NOMO-1 treated with DMSO at 0.1 percent for 48 hours (cell line): ENCODE measurements around the gene KCNQ1OT1.
"Not testable (repeated sequence)": the region's sequence is repeated elsewhere in the genome, so short reads cannot be mapped to it uniquely, and the experiment has no call there.

ENCODE experiments used
- DNase-seq: peaks from one replicate; lab custom pipeline; 2025; ENCODE audit not compliant: unreplicated experiment; lab: John Stamatoyannopoulos, UW

KCNQ1OT1 gene

GRCh38 chr11:2655016-2655719 lies 44.6 kb downstream of the KCNQ1OT1 start:
- DNase-seq: no peak

GRCh38 chr11:2653930-2654739 lies 45.7 kb downstream of the KCNQ1OT1 start:
- no peak for DNase-seq

GRCh38 chr11:2653198-2653551 lies 46.6 kb downstream of the KCNQ1OT1 start:
- DNase-seq: no peak

- DNase-seq: no peak
These were observed 47.2 kb downstream of the KCNQ1OT1 start for GRCh38 chr11:2652333-2653197.

GRCh38 chr11:2651826-2652271 lies 47.9 kb downstream of the KCNQ1OT1 start:
- no peak for DNase-seq

DNA sequence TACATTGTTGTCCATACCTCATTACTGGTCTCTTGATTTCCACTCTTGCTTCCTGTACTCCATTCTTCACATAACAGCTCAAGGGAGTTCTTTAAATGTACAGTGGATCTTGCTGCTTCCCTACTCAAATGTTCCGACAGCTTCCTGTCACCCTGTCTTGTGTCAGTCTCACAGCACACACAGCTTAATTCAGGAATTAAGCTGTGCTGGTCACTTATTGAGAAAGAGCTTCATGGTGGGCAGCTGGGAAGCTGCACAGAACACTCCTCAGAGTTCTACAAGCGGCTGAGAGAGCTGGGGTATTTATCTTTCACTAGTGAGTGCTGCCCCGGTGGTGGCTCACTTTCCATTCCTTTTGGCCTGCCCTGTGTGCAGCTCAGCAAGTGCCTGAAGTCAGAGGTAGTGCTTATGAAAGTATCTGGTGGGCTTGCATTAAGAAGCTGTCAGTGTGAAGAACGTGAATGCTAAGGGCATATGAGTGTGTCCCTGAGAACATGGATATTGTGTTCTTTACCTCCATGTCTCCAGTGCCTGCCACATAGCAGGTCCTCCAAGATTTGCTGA lies 48.7 kb downstream of the KCNQ1OT1 start:
- no peak for DNase-seq

DNA sequence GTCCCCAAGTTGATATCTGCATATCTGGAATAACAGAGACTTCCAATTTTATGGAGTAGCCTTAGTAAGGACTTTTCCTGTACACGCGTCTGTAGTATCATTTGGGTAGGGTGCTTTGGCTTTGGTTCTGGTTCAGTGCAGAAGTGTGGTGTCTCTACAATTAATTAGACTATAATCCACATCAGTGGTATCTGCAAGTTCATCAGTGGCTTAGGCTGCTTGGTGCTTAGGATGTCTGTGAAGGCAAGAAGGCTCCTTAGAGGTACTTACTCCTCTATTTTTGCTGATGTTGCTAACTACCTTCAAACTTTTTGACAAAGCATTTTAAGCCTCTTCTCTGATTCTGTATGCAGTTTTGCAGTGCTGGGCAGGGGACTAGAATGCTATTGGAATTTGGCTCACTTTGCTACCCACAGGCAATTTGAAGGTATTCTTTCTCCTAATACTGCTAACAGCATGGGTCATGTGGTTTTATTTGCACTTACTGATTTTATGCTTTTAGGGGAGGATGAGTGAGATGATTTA lies 49.4 kb downstream of the KCNQ1OT1 start:
- no peak for DNase-seq

- no peak for DNase-seq
These were observed 49.9 kb downstream of the KCNQ1OT1 start for GRCh38 chr11:2649848-2650247.

DNA sequence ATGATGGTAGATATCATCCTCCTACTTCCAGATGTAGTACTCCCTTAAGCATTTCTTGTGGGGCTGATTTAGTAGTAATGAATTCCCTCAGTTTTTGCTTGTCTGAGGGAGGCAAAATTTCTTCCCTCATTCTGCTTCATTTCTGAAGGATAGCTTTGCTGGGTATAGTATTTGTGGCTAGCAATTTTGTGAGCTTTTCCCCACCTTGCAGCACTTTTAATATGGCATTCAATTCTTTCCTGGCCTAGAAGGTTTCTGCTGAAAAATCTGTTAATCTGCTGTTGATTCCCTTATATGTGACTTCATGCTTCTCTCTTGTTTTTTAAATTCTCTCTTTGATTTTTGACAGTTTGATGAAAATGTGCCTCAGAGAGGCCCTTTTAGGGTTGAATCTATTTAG lies 50.4 kb downstream of the KCNQ1OT1 start:
- DNase-seq: no peak

DNA sequence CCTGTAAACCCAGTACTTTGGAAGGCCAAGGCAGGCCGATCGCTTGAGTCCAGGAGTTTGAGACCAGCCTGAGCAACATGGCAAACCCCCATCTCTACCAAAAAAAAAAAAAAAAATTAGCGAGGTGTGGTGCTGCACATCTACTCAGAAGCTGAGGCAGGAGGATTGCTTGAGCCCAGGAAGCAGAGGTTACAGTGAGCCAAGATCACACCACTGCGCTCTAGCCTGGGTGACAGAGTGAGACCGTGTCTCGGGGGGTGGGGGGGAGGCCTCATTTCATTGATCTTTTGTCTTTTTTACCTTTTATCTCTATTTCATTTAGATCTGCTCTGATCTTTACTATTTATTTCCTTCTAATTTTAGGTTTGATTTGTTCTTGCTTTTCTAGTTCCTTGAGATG lies 51.8 kb downstream of the KCNQ1OT1 start:
- DNase-seq: no peak

DNA sequence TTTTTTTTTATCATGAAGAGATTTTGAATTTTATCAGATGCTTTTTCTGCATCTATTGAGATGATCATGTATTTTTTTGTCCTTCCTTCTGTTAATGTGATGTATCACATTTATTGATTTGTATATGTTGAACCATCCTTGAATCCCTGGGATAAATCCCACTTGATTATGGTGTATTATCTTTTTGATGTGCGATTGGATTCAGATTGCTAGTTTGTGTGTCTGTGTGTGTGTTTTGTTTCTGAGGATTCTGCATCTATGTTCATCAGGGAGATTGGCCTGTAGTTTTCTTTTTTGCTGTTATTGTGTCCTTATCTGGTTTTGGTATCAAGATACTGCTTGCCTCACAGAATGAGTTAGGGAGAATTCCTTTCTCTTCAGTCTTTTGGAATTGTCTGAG lies 52.6 kb downstream of the KCNQ1OT1 start:
- DNase-seq: no peak

GRCh38 chr11:2645779-2646118 lies 54.0 kb downstream of the KCNQ1OT1 start:
- DNase-seq: no peak

GRCh38 chr11:2644844-2645778 lies 54.7 kb downstream of the KCNQ1OT1 start:
- DNase-seq: no peak

- no peak for DNase-seq
These were observed 56.0 kb downstream of the KCNQ1OT1 start for GRCh38 chr11:2643746-2644145.

DNA sequence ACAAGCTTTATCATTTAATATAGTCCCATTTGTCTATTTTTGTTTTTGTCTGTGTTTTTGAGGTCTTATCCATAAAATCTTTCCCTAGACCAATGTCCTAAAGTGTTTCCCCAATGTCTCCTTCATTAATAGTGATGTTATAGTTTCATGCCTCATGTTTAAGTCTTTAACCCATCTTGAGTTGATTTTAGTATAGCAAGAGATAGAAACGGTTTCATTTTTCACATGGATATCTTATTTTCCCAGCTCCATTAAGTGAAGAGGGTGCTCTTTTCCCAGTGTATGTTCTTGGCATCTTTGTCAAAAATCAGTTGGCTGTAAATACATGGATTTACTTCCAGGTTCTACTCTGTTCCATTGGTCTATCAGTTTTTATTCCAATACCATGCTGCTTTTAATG lies 58.2 kb downstream of the KCNQ1OT1 start:
- no peak for DNase-seq

- DNase-seq: not testable (repeated sequence)
These were observed 60.0 kb downstream of the KCNQ1OT1 start for GRCh38 chr11:2639763-2640162.

DNA sequence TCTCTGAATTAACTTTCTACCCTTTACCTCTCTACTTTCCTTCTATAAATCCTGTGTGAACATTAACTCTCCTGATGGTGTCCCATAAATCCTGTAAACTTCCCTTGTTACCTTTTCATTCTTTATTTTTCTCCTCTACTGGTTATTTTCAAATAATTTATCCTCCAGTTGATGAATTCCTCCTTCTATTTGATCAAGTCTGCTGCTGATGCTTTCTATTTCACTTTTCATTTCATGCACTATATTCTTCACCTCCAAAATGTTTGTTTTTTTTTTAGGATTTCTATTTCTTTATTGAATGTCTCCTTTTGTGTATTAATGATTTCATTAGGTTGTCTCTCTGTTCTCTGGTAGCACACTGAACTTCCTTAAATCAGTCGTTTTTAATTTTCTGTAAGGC lies 68.6 kb downstream of the KCNQ1OT1 start:
- DNase-seq: no peak

DNA sequence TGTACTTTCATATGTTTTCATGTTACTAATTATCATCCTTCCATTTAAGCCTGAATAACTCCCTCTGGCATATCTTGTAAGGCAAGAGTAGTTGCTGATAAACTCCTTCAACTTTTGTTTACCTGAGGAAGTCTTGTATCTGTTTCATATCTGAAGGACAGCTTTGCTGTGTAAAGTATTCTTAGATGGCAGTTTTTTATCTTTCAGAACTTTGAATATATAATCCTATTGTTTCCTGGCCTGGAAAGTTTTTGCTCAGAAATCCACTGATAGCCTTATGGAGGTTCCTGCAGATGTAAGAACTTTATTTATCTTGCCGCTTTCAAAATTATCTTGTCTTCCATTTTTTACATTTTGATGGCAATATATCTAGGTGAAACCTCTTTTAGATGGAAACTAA lies 69.1 kb downstream of the KCNQ1OT1 start:
- DNase-seq: no peak

- DNase-seq: no peak
These were observed 74.6 kb downstream of the KCNQ1OT1 start for GRCh38 chr11:2625183-2625582.

DNA sequence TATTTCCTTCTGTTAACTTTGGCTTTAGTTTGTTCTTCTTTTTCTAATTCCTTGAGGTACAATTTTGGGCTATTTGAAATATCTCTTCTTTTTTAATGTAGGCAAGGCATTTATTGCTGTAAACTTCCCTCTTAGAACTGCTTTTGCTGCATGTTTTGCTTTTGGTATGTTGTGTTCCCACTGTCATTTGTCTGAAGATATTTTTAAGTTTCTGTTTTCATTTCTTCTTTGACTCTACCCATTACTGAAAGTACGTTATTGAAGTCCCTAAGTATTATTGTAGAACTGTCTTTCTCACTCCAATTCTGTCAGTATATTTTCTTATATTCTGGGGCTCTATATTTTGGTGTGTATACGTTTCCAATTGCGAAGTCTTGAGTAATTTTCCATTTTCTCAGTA lies 77.9 kb downstream of the KCNQ1OT1 start:
- DNase-seq: no peak
